Type B pancreatic cell (in vitro differentiated cells): ENCODE data around the gene ENSA. TPM values are rescaled to one million over a fixed set of nuclear protein-coding genes. Genes with fewer than 3 reads are reported as not detected.
A peak's percentile ranks its signal among the peaks of the same experiment; 100 is the strongest.
"Not testable (repeated sequence)": the region's sequence is repeated elsewhere in the genome, so short reads cannot be mapped to it uniquely, and the experiment has no call there.

Source experiments
- DNase-seq: peaks from one replicate; pipeline ENCODE4 v3.0.0; 2021; ENCODE audit warnings: mixed read lengths; ENCODE audit not compliant: unreplicated experiment; ENCODE audit errors: extremely low spot score
- H3K27ac Mint-ChIP-seq: 2 replicates; pipeline ENCODE4 v1.8.0; 2021; ENCODE audit warnings: mild to moderate bottlenecking, mixed read lengths
- H3K27me3 Mint-ChIP-seq: 2 replicates; pipeline ENCODE4 v1.8.0; 2021; ENCODE audit warnings: mixed read lengths
- H3K36me3 Mint-ChIP-seq: 2 replicates; pipeline ENCODE4 v1.8.0; 2021; ENCODE audit warnings: mixed read lengths
- H3K4me1 Mint-ChIP-seq: one replicate; pipeline ENCODE4 v1.8.0; 2021; ENCODE audit warnings: mixed read lengths; ENCODE audit not compliant: unreplicated experiment
- H3K4me3 Mint-ChIP-seq: 2 replicates; pipeline ENCODE4 v1.8.0; 2021; ENCODE audit warnings: mild to moderate bottlenecking, mixed read lengths
- H3K9me3 Mint-ChIP-seq: 2 replicates; pipeline ENCODE4 v1.8.0; 2021; ENCODE audit warnings: mixed read lengths
- total RNA-seq: library from RNA; stranded (reverse); gene quantifications from 2 replicates; pipeline ENCODE4 v1.2.1, GENCODE V29; 2021; ENCODE audit warnings: low replicate concordance
- TF ChIP-seq, protein P1 (sequence below): fragments of 200-600 bp; sonication (generic); conservative IDR thresholded peaks from 2 replicates; pipeline ENCODE4 v1.5.0; 2021; ENCODE audit warnings: antibody characterized with exemption, mild to moderate bottlenecking

ENSA gene
- total RNA-seq, 1 donor from 2014 or later: 153 TPM

DNA sequence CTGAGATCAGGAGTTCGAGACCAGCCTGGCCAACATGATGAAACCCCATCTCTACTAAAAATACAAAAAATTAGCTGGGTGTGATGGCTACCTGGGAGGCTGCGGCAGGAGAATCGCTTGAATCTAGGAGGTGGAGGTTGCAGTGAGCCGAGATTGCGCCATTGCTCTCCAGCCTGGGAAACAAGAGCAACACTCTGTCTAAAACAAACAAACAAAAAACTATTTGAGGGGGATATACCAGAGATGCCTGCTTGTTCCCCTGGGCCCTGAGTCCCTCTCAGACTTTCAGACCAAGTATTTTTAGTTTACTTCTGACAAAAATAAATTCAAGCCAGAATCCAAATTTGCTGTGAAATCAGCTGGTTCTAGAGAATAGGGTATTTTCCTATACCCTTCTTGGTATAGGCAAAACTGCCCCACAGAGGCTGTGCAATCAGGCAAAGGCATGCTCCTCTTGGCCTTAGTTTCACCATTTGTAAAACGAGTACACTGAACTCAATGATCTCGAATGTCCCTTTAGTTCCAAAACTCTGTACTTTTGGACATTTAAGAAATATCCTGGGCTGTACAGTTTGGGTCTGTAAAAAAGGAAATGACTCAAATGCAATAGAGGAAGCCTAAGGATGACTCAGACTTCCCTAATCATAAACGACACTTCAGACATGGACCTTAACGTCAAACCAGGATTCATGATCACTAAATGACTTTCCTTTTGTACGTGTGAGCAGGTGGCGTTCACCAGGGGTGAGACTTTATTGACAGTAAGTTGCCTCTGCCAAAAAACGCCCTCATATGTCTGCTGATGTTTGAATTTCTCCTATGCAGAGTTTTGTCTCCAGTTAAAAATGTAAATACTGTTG is 16.1 kb downstream of the ENSA start:
- DNase-seq: no peak
- peak overlapping the region; percentile 63 for H3K27ac Mint-ChIP-seq
- no peaks in the 10 kb centered on the region for H3K9me3 Mint-ChIP-seq
- H3K4me1 Mint-ChIP-seq: peaks cover 18% of the 10 kb centered on the region
- H3K36me3 Mint-ChIP-seq: peaks cover 30% of the 10 kb centered on the region
- no peak overlapping the region for H3K4me3 Mint-ChIP-seq
- H3K27me3 Mint-ChIP-seq: no peaks in the 10 kb centered on the region
- TF ChIP-seq, protein P1, sequence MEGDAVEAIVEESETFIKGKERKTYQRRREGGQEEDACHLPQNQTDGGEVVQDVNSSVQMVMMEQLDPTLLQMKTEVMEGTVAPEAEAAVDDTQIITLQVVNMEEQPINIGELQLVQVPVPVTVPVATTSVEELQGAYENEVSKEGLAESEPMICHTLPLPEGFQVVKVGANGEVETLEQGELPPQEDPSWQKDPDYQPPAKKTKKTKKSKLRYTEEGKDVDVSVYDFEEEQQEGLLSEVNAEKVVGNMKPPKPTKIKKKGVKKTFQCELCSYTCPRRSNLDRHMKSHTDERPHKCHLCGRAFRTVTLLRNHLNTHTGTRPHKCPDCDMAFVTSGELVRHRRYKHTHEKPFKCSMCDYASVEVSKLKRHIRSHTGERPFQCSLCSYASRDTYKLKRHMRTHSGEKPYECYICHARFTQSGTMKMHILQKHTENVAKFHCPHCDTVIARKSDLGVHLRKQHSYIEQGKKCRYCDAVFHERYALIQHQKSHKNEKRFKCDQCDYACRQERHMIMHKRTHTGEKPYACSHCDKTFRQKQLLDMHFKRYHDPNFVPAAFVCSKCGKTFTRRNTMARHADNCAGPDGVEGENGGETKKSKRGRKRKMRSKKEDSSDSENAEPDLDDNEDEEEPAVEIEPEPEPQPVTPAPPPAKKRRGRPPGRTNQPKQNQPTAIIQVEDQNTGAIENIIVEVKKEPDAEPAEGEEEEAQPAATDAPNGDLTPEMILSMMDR: no peak

DNA sequence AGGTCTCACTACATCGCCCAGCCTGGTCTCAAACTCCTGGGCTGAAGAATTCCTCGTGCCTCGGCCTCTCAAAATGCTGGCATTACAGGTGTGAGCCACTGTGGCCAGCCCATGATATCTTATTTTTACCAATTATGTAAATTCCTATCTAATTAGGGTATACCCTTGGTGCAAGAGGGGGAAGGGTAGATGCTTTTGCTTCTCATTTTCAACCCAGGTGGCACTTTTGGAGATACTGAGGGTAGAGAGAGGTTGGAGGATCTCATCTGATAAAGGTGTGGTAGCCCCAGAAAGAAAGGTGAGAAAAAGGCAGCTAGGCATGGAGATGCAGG is 17.4 kb downstream of the ENSA start:
- DNase-seq: no peak
- Mint-ChIP-seq H3K4me3 (no peak overlapping the region), H3K9me3 (no peaks in the 10 kb centered on the region), H3K27me3 (no peaks in the 10 kb centered on the region), H3K36me3 (peaks cover 27% of the 10 kb centered on the region), H3K27ac (peak overlapping the region; percentile 88), H3K4me1 (peaks cover 18% of the 10 kb centered on the region)
- TF ChIP-seq, protein P1: no peak

DNA sequence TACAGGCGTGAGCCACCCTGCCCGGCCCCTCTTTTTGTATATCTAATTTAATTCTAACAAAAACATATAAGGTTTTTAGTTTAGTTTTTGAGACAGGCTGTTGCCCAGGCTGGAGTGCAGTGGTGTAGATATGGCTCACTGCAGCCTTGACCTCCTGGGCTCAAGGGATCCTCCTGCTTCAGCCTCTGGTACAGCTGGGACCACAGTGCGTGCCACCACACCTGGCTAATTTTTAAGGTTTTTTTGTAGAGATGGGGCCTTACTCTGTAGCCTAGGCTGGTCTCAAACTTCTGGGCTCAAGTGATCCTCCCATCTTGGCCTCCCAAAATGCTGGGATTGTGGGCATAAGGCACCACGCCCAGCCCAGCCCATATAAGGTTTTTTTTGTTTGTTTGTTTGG is 18.8 kb downstream of the ENSA start:
- Mint-ChIP-seq H3K27ac (no peak overlapping the region), H3K4me1 (peaks cover 23% of the 10 kb centered on the region), H3K36me3 (peaks cover 15% of the 10 kb centered on the region), H3K9me3 (no peaks in the 10 kb centered on the region), H3K4me3 (no peak overlapping the region), H3K27me3 (no peaks in the 10 kb centered on the region)
- TF ChIP-seq, protein P1: no peak
- no peak for DNase-seq

DNA sequence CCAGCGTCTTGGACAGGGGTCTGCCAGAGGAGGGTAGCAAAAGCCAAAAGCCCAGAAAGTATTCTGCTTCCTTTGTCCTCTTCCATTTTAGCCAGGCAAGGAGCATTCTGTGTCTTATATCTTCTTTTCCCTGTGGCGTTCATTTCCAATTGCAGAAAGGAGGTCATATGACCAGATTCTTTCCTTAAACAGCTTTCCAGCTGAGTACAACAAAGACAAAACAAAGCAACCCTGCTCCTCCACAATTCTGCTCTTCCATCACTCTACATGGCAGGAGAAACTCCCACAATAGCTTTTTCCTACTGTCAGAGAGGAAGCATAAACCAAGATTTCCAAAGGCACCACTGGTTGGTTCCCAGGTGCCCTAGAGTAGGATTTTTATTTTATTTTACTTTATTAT is 19.7 kb downstream of the ENSA start:
- H3K4me3 Mint-ChIP-seq: no peak overlapping the region
- peaks cover 12% of the 10 kb centered on the region for H3K36me3 Mint-ChIP-seq
- H3K27ac Mint-ChIP-seq: peak overlapping the region; percentile 88
- no peaks in the 10 kb centered on the region for H3K27me3 Mint-ChIP-seq
- H3K4me1 Mint-ChIP-seq: peaks cover 26% of the 10 kb centered on the region
- DNase-seq: no peak
- no peaks in the 10 kb centered on the region for H3K9me3 Mint-ChIP-seq
- TF ChIP-seq, protein P1: no peak

DNA sequence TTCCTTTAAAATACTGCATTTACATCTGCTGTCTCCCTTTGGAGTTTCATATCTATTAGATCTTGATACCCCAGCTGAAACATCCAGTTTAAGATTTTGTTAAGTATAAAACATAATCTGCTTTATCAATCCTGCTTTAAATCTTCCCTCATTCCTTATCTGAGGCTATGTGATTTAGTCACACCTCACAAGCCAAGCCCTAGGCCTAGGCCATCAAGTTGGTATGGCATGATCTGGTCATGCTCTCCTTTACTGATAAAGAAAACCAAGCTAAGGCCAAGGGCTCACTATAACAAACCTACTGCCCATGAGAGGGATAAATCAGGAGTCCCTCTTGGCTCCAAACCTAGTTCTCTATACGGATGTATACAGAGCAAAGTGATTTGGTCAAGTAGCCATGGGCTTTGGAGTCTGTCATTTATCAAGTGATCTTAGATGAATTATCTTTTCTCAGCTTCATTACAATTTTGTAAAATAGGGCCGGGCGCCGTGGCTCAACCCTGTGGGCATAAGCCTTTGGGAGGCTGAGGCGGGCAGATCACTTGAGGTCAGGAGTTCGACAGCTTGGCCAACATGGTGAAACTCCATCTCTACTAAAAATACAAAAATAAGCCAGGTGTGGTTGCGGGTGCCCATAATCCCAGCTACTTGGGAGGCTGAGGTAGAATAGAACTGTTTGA is 22.8 kb downstream of the ENSA start:
- peak overlapping the region; percentile 54 for H3K27ac Mint-ChIP-seq
- H3K9me3 Mint-ChIP-seq: no peaks in the 10 kb centered on the region
- DNase-seq: no peak
- peaks cover 28% of the 10 kb centered on the region for H3K4me1 Mint-ChIP-seq
- H3K4me3 Mint-ChIP-seq: no peak overlapping the region
- peaks cover 13% of the 10 kb centered on the region for H3K36me3 Mint-ChIP-seq
- TF ChIP-seq, protein P1: no peak
- H3K27me3 Mint-ChIP-seq: no peaks in the 10 kb centered on the region

DNA sequence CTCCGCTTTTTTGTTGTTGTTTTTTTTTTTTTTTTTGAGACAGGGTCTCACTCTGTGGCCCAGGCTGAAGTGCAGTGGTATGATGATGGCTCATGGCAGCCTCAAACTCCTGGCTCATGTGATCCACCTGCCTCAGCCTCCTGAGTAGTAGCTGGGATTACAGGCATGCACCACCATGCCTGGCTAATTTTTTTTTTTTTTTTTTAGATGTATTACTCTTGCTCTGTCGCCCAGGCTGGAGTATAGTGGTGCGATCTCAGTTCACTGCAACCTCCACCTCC is 24.0 kb downstream of the ENSA start:
- peaks cover 22% of the 10 kb centered on the region for H3K4me1 Mint-ChIP-seq
- H3K4me3 Mint-ChIP-seq, H3K36me3 Mint-ChIP-seq, H3K9me3 Mint-ChIP-seq, DNase-seq, H3K27me3 Mint-ChIP-seq, H3K27ac Mint-ChIP-seq: not testable (repeated sequence)
